Measurements from ENCODE around the gene CPNE2.

DNA sequence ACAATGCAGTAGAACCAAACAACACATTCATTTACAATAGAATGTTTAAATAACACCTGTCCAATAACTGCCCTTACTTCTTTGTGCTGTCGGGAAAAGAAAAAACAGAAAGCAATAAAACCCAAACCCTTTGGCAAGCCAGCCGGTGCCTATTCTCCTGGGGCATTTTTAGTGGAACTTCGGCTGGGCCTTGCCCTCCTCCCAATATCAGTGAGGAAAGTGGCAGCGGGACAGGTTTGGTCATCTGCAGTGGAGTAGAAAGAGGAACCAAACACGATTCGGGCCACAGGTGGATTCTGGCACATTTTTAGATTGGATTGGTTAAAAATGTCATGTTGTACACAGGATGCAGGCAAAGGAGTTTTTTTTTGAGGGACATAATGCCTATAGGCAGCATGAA is 61.5 kb downstream of the CPNE2 start:
- no peak for TF ChIP-seq POLR2A (IDR thresholded peaks at IDR 0.05)
- TF ChIP-seq, protein P1, sequence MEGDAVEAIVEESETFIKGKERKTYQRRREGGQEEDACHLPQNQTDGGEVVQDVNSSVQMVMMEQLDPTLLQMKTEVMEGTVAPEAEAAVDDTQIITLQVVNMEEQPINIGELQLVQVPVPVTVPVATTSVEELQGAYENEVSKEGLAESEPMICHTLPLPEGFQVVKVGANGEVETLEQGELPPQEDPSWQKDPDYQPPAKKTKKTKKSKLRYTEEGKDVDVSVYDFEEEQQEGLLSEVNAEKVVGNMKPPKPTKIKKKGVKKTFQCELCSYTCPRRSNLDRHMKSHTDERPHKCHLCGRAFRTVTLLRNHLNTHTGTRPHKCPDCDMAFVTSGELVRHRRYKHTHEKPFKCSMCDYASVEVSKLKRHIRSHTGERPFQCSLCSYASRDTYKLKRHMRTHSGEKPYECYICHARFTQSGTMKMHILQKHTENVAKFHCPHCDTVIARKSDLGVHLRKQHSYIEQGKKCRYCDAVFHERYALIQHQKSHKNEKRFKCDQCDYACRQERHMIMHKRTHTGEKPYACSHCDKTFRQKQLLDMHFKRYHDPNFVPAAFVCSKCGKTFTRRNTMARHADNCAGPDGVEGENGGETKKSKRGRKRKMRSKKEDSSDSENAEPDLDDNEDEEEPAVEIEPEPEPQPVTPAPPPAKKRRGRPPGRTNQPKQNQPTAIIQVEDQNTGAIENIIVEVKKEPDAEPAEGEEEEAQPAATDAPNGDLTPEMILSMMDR (IDR thresholded peaks at IDR 0.05): no peak
